ENCODE results near the gene MTA1. TPM values are rescaled to one million over a fixed set of nuclear protein-coding genes. Genes with fewer than 3 reads are reported as not detected.

MTA1 gene
- polyA plus RNA-seq, 1 of the 3 experiments (the other 2 are of a cell fraction) = 96.3 TPM

DNA sequence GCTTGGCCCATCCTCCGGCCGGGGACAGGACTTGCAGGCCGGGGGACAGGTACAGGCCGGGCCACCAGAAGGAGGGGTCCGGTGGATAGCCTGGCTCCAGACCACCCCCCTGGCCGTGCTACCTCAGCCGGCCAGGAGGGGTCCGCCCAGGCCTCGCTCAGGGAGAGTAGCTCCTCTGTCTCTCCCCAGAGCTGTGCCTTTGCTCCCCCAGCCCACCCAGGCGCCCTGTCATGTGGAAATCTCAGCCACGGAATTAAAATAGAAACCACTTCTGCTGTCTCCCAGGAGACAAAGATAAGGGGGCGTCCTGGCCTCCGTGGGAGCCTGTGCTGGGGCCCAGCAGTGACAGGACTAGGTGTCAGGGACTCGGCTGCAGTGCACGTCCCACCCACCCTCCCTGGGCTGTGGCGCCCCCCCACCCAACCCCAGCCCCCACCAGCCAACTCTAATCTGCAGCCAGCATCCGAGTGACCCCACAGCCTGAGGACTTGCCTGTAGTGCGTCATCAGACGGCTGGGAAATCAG, 51.7 kb downstream of the MTA1 start:
- Histone ChIP-seq H3K4me3 (ENCODE audit: low read depth in 2 of 2, low read length in 1 of 2) (no peak overlapping the region), H3K9ac (no peak overlapping the region), H3K36me3 (replicated peaks in 1 of 2; ENCODE audit: control insufficient read depth in 1 of 2, insufficient read depth in 2 of 2, low read length in 1 of 2) (peaks cover 0 to 34% of the 10 kb centered on the region in 2 experiments), H3K9me2 (no peaks in the 10 kb centered on the region), H3K27ac (ENCODE audit: low read depth in 2 of 2, low read length in 1 of 2) (peak overlapping the region in 1 of 2 experiments; percentile 99; a peak in 2 of 4 replicates), H2AFZ (ENCODE audit: low read depth) (no peak overlapping the region), H3K79me2 (ENCODE audit: insufficient read depth) (peaks cover 16% of the 10 kb centered on the region), H3F3A (replicated peaks; ENCODE audit: insufficient read depth) (peaks cover 9% of the 10 kb centered on the region), H3K9me3 (no peaks in the 10 kb centered on the region), H3K4me1 (ENCODE audit: control insufficient read depth in 1 of 2, insufficient read depth in 2 of 2, low read depth in 1 of 2, low read length in 1 of 2) (peaks cover 8 to 69% of the 10 kb centered on the region in 2 experiments; a peak in 3 of 4 replicates), H4K20me1 (ENCODE audit: insufficient read depth) (no peaks in the 10 kb centered on the region), H3K4me2 (no peak overlapping the region), H3K27me3 (ENCODE audit: insufficient read depth) (no peaks in the 10 kb centered on the region)
- TF ChIP-seq RXRA (IDR thresholded peaks at IDR 0.05; ENCODE audit: borderline replicate concordance, low read depth) = no peak
- TF ChIP-seq GABPA (IDR thresholded peaks at IDR 0.05; ENCODE audit: low read depth) = no peak
- TF ChIP-seq GATA2 (CRISPR knock-in tag; IDR thresholded peaks at IDR 0.05) = no peak
- peak; percentile 14; the same call in 1 of the 2 replicates for TF ChIP-seq SMC3 (IDR thresholded peaks at IDR 0.05; ENCODE audit: low read depth, low read length)
- TF ChIP-seq TCF12 (IDR thresholded peaks at IDR 0.05) = no peak
- TF ChIP-seq, protein P1, sequence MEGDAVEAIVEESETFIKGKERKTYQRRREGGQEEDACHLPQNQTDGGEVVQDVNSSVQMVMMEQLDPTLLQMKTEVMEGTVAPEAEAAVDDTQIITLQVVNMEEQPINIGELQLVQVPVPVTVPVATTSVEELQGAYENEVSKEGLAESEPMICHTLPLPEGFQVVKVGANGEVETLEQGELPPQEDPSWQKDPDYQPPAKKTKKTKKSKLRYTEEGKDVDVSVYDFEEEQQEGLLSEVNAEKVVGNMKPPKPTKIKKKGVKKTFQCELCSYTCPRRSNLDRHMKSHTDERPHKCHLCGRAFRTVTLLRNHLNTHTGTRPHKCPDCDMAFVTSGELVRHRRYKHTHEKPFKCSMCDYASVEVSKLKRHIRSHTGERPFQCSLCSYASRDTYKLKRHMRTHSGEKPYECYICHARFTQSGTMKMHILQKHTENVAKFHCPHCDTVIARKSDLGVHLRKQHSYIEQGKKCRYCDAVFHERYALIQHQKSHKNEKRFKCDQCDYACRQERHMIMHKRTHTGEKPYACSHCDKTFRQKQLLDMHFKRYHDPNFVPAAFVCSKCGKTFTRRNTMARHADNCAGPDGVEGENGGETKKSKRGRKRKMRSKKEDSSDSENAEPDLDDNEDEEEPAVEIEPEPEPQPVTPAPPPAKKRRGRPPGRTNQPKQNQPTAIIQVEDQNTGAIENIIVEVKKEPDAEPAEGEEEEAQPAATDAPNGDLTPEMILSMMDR (IDR thresholded peaks at IDR 0.05) = peak; percentile 27; the same call in 1 of the 2 replicates
- peak; percentile 83 for DNase-seq
- ChIA-PET POLR2A (interaction anchor here (1.0 to 3.2 kb wide), 7 partner anchors 9 to 49 kb away, joined by 3 to 16 read pairs (median 4); no protein-coding TSS in a partner anchor), CTCF (interaction anchor here (0.9 to 8.1 kb wide), 16 partner anchors 9 to 106 kb away, joined by 3 to 137 read pairs (median 6); partner anchors contain the start of genes CRIP1 and TEDC1)
- WGBS (ENCODE audit: low lambda C conversion rate) = 83% methylated on average over 1 of the region's 19 CpGs

DNA sequence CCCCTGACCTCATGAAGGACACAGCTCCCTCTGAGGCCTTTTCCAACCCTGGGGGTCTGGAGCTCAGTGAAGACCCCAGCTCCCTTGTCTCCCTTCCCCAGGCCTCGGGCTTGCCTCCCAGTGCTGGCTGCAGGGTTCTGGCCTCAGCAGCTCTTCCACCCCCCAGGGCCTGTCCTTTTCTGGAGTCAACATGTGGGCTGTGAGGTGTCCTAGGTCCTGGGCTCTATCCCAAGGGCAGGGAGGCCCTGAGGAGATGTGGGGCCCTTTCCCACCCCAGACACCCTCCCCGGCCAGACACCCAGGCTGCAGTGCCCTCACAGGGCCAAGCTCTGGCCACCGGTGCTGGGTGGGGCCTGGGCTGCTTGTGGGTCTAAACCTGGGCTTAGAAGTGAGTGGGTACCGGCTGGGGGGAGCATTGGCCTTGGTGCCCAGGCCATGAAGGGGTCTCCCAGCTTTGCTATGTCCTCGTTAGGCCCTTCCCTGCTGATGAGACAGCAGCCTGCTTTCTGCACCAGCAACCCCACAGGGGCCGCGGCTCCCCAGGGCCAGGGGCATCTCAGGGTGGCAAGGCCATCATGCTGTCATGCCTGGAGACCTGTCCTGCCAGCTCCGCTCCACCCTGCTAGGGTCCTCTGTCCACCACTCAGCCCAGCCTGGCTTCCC, 52.3 kb downstream of the MTA1 start:
- no peak for DNase-seq
- Histone ChIP-seq H3K27me3 (ENCODE audit: insufficient read depth) (no peaks in the 10 kb centered on the region), H3K79me2 (ENCODE audit: insufficient read depth) (peaks cover 22% of the 10 kb centered on the region), H3K4me2 (no peak overlapping the region), H2AFZ (ENCODE audit: low read depth) (no peak overlapping the region), H3K4me1 (ENCODE audit: control insufficient read depth in 1 of 2, insufficient read depth in 2 of 2, low read depth in 1 of 2, low read length in 1 of 2) (peaks cover 14 to 73% of the 10 kb centered on the region in 2 experiments; a peak in 3 of 4 replicates), H3K27ac (ENCODE audit: low read depth in 2 of 2, low read length in 1 of 2) (peak overlapping the region in 1 of 2 experiments; percentile 99; a peak in 2 of 4 replicates), H4K20me1 (ENCODE audit: insufficient read depth) (peaks cover 2% of the 10 kb centered on the region; the same call in 1 of the 2 replicates), H3K9me2 (no peaks in the 10 kb centered on the region), H3F3A (replicated peaks; ENCODE audit: insufficient read depth) (peaks cover 9% of the 10 kb centered on the region), H3K9ac (no peak overlapping the region), H3K9me3 (no peaks in the 10 kb centered on the region), H3K36me3 (replicated peaks in 1 of 2; ENCODE audit: control insufficient read depth in 1 of 2, insufficient read depth in 2 of 2, low read length in 1 of 2) (peaks cover 0 to 29% of the 10 kb centered on the region in 2 experiments), H3K4me3 (ENCODE audit: low read depth in 2 of 2, low read length in 1 of 2) (no peak overlapping the region)
- TF ChIP-seq NRF1 (IDR thresholded peaks at IDR 0.05; ENCODE audit: low read depth, low read length) = no peak
- TF ChIP-seq NFIC (IDR thresholded peaks at IDR 0.05; ENCODE audit: borderline replicate concordance) = no peak
- no peak for TF ChIP-seq CHD2 (IDR thresholded peaks at IDR 0.05; ENCODE audit: low read length, partially characterized antibody)
- TF ChIP-seq SIN3A (IDR thresholded peaks at IDR 0.05; ENCODE audit: borderline replicate concordance, low read depth, low read length) = no peak
- no peak for TF ChIP-seq SMC3 (IDR thresholded peaks at IDR 0.05; ENCODE audit: low read depth, low read length)
- TF ChIP-seq RFX5 (IDR thresholded peaks at IDR 0.05; ENCODE audit: low read length) = no peak
- TF ChIP-seq MXI1 (IDR thresholded peaks at IDR 0.05; ENCODE audit: low read depth, low read length) = no peak
- TF ChIP-seq EP300 (IDR thresholded peaks at IDR 0.05; ENCODE audit: borderline replicate concordance in 1 of 2, low read depth in 1 of 2, low read length in 1 of 2) = no peak
- no peak for TF ChIP-seq TEAD4 (IDR thresholded peaks at IDR 0.05; ENCODE audit: borderline replicate concordance, insufficient read depth)
- no peak for TF ChIP-seq ELF1 (IDR thresholded peaks at IDR 0.05)
- TF ChIP-seq TAF1 (IDR thresholded peaks at IDR 0.05; ENCODE audit: borderline replicate concordance, low read depth, low read length) = no peak
- TF ChIP-seq TCF12 (IDR thresholded peaks at IDR 0.05) = no peak
- TF ChIP-seq RXRA (IDR thresholded peaks at IDR 0.05; ENCODE audit: borderline replicate concordance, low read depth) = no peak
- TF ChIP-seq, protein P2, sequence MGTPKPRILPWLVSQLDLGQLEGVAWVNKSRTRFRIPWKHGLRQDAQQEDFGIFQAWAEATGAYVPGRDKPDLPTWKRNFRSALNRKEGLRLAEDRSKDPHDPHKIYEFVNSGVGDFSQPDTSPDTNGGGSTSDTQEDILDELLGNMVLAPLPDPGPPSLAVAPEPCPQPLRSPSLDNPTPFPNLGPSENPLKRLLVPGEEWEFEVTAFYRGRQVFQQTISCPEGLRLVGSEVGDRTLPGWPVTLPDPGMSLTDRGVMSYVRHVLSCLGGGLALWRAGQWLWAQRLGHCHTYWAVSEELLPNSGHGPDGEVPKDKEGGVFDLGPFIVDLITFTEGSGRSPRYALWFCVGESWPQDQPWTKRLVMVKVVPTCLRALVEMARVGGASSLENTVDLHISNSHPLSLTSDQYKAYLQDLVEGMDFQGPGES (IDR thresholded peaks at IDR 0.05; ENCODE audit: low read depth, low read length) = no peak
- 70% methylated on average over 2 of the region's 8 CpGs for WGBS (ENCODE audit: low lambda C conversion rate)
- CTCF ChIA-PET = interaction anchor here (0.9 to 8.1 kb wide), 19 partner anchors 9 to 107 kb away, joined by 3 to 137 read pairs (median 6); partner anchors contain the start of genes CRIP1 and TEDC1
- POLR2A ChIA-PET = interaction anchor here (0.7 to 3.2 kb wide), 8 partner anchors 9 to 49 kb away, joined by 3 to 16 read pairs (median 4); no protein-coding TSS in a partner anchor
